Lung (tissue), 12 donors: ENCODE results near the gene SEC23B. TPM values are rescaled to one million over a fixed set of nuclear protein-coding genes. Genes with fewer than 3 reads are reported as not detected.

Source experiments
- ATAC-seq: fragments of 200-7000 bp; cut with Tn5 transposase; one replicate; pipeline ENCODE4 v1.9.1; 2020; ENCODE audit warnings: moderate number of reproducible peaks; ENCODE audit not compliant: insufficient read depth, low FRiP score
- DNase-seq, 3 donors: peaks; one replicate each; pipeline ENCODE4 v3.0.0-alpha.2; 2013 to 2017
- H3K27ac ChIP-seq, 2 donors: one replicate each; pipeline ENCODE4 v1.5.1; 2013; ENCODE audit warnings: mild to moderate bottlenecking in 2 of 2, moderate library complexity in 2 of 2, control low read depth in 1 of 2, inconsistent platforms in 1 of 2, low read depth in 1 of 2, low read length in 1 of 2
- H3K27me3 ChIP-seq, 3 donors: one replicate each; pipeline ENCODE4 v1.5.1; 2013; ENCODE audit warnings: low read length in 2 of 3; ENCODE audit not compliant: control insufficient read depth in 3 of 3, insufficient read depth in 3 of 3
- H3K36me3 ChIP-seq, 4 donors: one replicate each; pipeline ENCODE4 v1.5.1; 2013; ENCODE audit warnings: low read length in 4 of 4, mild to moderate bottlenecking in 1 of 4, moderate library complexity in 1 of 4; ENCODE audit not compliant: control insufficient read depth in 4 of 4, insufficient read depth in 4 of 4
- H3K4me1 ChIP-seq, 5 donors: one replicate each; pipeline ENCODE4 v1.5.1; 2013; ENCODE audit warnings: low read length in 5 of 5, mild to moderate bottlenecking in 2 of 5, moderate library complexity in 1 of 5; ENCODE audit not compliant: control insufficient read depth in 5 of 5, insufficient read depth in 5 of 5
- H3K4me3 ChIP-seq: one replicate; pipeline ENCODE4 v1.5.1; 2013; ENCODE audit warnings: mild to moderate bottlenecking, control low read depth, moderate library complexity
- H3K9ac ChIP-seq, 2 donors: one replicate each; pipeline ENCODE4 v1.5.1; 2013; ENCODE audit warnings: low read length in 2 of 2, control low read depth in 1 of 2; ENCODE audit not compliant: insufficient read depth in 1 of 2
- H3K9me3 ChIP-seq, 4 donors: one replicate each; pipeline ENCODE4 v1.5.1; 2013; ENCODE audit warnings: low read length in 3 of 4, mild to moderate bottlenecking in 1 of 4, moderate library complexity in 1 of 4; ENCODE audit not compliant: control insufficient read depth in 4 of 4, insufficient read depth in 3 of 4
- WGBS, 2 donors: extraction: QIAGEN DNeasy Blood & Tissue Kit; methylation state at CpG; one replicate each; pipeline ENCODE4 v1.1.7; 2013; 5-methylcytosine and 5-hydroxymethylcytosine counted together
- polyA plus RNA-seq, 2 donors: library from polyadenylated mRNA; stranded (reverse); fragments of 200-250 nt; gene quantifications; one replicate each; pipeline ENCODE4 v1.2.1, GENCODE V29; 2013
- total RNA-seq, 2 donors: library from RNA; depleted of rRNA in 1 of 2; stranded (reverse); fragments of >200 nt in 1 of 2; gene quantifications; one replicate each; pipeline ENCODE4 v1.2.1, GENCODE V29; 2014 to 2021
- TF ChIP-seq, protein P1 (sequence below): IDR thresholded peaks from 2 replicates; pipeline ENCODE4 v1.5.1; 2012; ENCODE audit warnings: mild to moderate bottlenecking; ENCODE audit errors: control extremely low read depth, extremely low read depth
- donor health status: control.
- donor health status: control.
- donor health status: Bipolar disorder and iron deficiency.
- donor health status: healthy.
- donor health status: DM: yes; HTN: yes; CAD: no.

SEC23B gene
- total and polyA plus RNA-seq, 4 donors = 10.3 to 79.5 (median 57.8) TPM

- TF ChIP-seq, protein P1, sequence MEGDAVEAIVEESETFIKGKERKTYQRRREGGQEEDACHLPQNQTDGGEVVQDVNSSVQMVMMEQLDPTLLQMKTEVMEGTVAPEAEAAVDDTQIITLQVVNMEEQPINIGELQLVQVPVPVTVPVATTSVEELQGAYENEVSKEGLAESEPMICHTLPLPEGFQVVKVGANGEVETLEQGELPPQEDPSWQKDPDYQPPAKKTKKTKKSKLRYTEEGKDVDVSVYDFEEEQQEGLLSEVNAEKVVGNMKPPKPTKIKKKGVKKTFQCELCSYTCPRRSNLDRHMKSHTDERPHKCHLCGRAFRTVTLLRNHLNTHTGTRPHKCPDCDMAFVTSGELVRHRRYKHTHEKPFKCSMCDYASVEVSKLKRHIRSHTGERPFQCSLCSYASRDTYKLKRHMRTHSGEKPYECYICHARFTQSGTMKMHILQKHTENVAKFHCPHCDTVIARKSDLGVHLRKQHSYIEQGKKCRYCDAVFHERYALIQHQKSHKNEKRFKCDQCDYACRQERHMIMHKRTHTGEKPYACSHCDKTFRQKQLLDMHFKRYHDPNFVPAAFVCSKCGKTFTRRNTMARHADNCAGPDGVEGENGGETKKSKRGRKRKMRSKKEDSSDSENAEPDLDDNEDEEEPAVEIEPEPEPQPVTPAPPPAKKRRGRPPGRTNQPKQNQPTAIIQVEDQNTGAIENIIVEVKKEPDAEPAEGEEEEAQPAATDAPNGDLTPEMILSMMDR = no peak
- Histone ChIP-seq H3K9me3 (no peaks in the 10 kb centered on the region), H3K27ac (no peak overlapping the region), H3K4me3 (no peak overlapping the region), H3K27me3 (no peaks in the 10 kb centered on the region), H3K36me3 (peaks cover 12 to 38% (median 30%) of the 10 kb centered on the region in 4 donors), H3K9ac (no peak overlapping the region), H3K4me1 (no peaks in the 10 kb centered on the region)
- DNase-seq (no peak), ATAC-seq (no peak)
- WGBS, 2 donors = 93 to 100% methylated on average over 1 of the region's 1 CpG
These were observed 37.8 kb downstream of the SEC23B start for GRCh38 chr20:18545566-18545965.

DNA sequence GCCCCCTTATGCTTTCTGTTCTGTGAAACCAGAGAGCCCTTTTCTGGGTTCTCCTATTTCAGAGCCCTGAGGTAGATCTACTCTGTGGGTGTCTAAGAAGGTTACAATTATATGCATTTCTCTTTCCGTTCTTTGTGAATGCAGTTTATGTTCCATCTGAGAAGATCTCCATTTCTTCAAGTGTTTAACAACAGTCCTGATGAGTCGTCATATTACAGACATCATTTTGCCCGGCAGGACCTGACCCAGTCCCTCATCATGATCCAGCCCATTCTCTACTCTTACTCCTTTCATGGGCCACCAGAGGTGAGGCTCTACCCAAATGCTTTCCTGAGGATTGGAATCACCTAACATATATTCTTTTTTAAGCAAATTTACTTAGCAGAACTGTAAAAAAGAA lies 40.7 kb downstream of the SEC23B start:
- Histone ChIP-seq H3K9ac (no peak overlapping the region), H3K9me3 (no peaks in the 10 kb centered on the region), H3K4me1 (no peaks in the 10 kb centered on the region), H3K4me3 (no peak overlapping the region), H3K36me3 (peaks cover 24 to 38% (median 32%) of the 10 kb centered on the region in 4 donors), H3K27me3 (no peaks in the 10 kb centered on the region), H3K27ac (no peak overlapping the region)
- TF ChIP-seq, protein P1 = no peak
- DNase-seq = no peak
- 94 to 95% methylated on average over 3 of the region's 3 CpGs for WGBS, 2 donors
- ATAC-seq = no peak

DNA sequence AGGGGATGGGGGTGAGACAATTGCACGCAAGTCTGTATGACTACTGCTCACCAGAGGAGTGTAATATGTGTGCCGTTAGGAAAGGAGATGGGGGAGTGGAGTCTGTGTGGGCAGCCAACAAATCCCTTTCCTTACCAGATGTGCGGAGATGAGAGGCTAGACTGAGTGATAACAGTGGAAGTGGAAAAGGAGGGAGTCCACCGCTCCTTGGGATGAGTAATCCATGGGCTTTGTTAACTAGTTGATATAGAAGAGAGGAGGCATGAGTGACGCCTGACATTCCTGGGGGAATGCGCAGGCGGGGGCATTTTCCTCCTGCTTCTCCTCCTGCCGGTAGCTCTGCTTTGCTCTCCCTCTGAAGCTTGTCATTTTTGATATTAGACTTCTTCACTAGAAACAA lies 46.0 kb downstream of the SEC23B start:
- WGBS, 2 donors = 97% methylated on average over 8 of the region's 8 CpGs
- TF ChIP-seq, protein P1 = no peak
- no peak overlapping the region for H3K4me3 ChIP-seq
- ATAC-seq (no peak), DNase-seq (no peak)
- H3K27me3 ChIP-seq = no peaks in the 10 kb centered on the region
- peaks cover 14 to 37% (median 33%) of the 10 kb centered on the region in 4 donors for H3K36me3 ChIP-seq
- no peak overlapping the region for H3K27ac ChIP-seq
- H3K4me1 ChIP-seq = no peaks in the 10 kb centered on the region
- no peaks in the 10 kb centered on the region for H3K9me3 ChIP-seq
- H3K9ac ChIP-seq = no peak overlapping the region
